ENCODE results near the gene ABHD17A. TPM values are rescaled to one million over a fixed set of nuclear protein-coding genes. Genes with fewer than 3 reads are reported as not detected.
A peak's percentile ranks its signal among the peaks of the same experiment; 100 is the strongest.

ABHD17A gene
- total and polyA plus RNA-seq, 2 donors (not counting 1 experiment from before 2014, with no cell fraction given): 23.0 to 74.5 TPM

GRCh38 chr19:1863638-1864479 is 21.4 kb downstream of the ABHD17A start:
- TF ChIP-seq EZH2 (IDR thresholded peaks at IDR 0.05; ENCODE audit: low read length, missing control alignments): no peak
- no peak for TF ChIP-seq CTCF (conservative IDR thresholded peaks at IDR 0.05 in 1 of 2, IDR thresholded peaks at IDR 0.05 in 1 of 2; ENCODE audit: low read depth in 1 of 2, low read length in 2 of 2)

GRCh38 chr19:1863328-1863637 is 22.0 kb downstream of the ABHD17A start, which contains the start of gene KLF16:
Gene KLF16 (minus strand): TSS chr19:1863579. CDS start chr19:1863497, 82 bp downstream.
- H3K9me3 ChIP-seq (ENCODE audit: control insufficient read depth, insufficient read depth, low read depth, low read length): no peaks in the 10 kb centered on the region
- DNase-seq (ENCODE audit: low read depth in 2 of 2): no peak
- peak within 1 kb of the TSS; percentile 35 for H2AFZ ChIP-seq (ENCODE audit: low read length)
- H3K4me3 ChIP-seq (replicated peaks in 1 of 4; ENCODE audit: control extremely low read depth in 1 of 4, insufficient read depth in 1 of 4, low read depth in 3 of 4, low read length in 4 of 4): peak within 1 kb of the TSS; percentile 67 to 92 (median 84)
- TF ChIP-seq EZH2 (IDR thresholded peaks at IDR 0.05; ENCODE audit: low read length, missing control alignments) (no peak), CTCF (conservative IDR thresholded peaks at IDR 0.05 in 1 of 2, IDR thresholded peaks at IDR 0.05 in 1 of 2; ENCODE audit: low read depth in 1 of 2, low read length in 2 of 2) (no peak)
- no peaks in the 10 kb centered on the region for H4K20me1 ChIP-seq (ENCODE audit: control insufficient read depth, extremely low read depth, insufficient read depth, low read length)
- peaks cover 21% of the 10 kb centered on the region for H3K4me1 ChIP-seq (ENCODE audit: control insufficient read depth, extremely low read depth, insufficient read depth, low read length)
- H3K27ac ChIP-seq (ENCODE audit: insufficient read depth, low read length): peak within 1 kb of the TSS; percentile 91
- H3K9ac ChIP-seq (ENCODE audit: insufficient read depth, low read length): peak within 1 kb of the TSS; percentile 82
- peak within 1 kb of the TSS; percentile 84 for H3K4me2 ChIP-seq (ENCODE audit: extremely low read depth, insufficient read depth, low read length)
- H3K36me3 ChIP-seq (ENCODE audit: control insufficient read depth, insufficient read depth, low read length): no peaks in the 10 kb centered on the region
- H3K27me3 ChIP-seq (ENCODE audit: control insufficient read depth, insufficient read depth, low read length): no peaks in the 10 kb centered on the region
- peaks cover 45% of the 10 kb centered on the region for H3K79me2 ChIP-seq (ENCODE audit: control insufficient read depth, insufficient read depth, low read length)

More at GRCh38 chr19:1863638-1864479, 21.4 kb downstream of the ABHD17A start:
- Histone ChIP-seq H3K36me3 (ENCODE audit: control insufficient read depth, insufficient read depth, low read length) (no peaks in the 10 kb centered on the region), H3K4me2 (ENCODE audit: extremely low read depth, insufficient read depth, low read length) (peak overlapping the region; percentile 82), H2AFZ (ENCODE audit: low read length) (peak overlapping the region; percentile 35), H3K9ac (ENCODE audit: insufficient read depth, low read length) (peak overlapping the region; percentile 81), H3K27ac (ENCODE audit: insufficient read depth, low read length) (peak overlapping the region; percentile 91), H3K27me3 (ENCODE audit: control insufficient read depth, insufficient read depth, low read length) (no peaks in the 10 kb centered on the region), H4K20me1 (ENCODE audit: control insufficient read depth, extremely low read depth, insufficient read depth, low read length) (no peaks in the 10 kb centered on the region), H3K9me3 (ENCODE audit: control insufficient read depth, insufficient read depth, low read depth, low read length) (no peaks in the 10 kb centered on the region), H3K4me1 (ENCODE audit: control insufficient read depth, extremely low read depth, insufficient read depth, low read length) (peaks cover 21% of the 10 kb centered on the region), H3K4me3 (replicated peaks in 1 of 4; ENCODE audit: control extremely low read depth in 1 of 4, insufficient read depth in 1 of 4, low read depth in 3 of 4, low read length in 4 of 4) (peak overlapping the region; percentile 59 to 73 (median 66)), H3K79me2 (ENCODE audit: control insufficient read depth, insufficient read depth, low read length) (peaks cover 39% of the 10 kb centered on the region)
- peak; percentile 88 to 92 for DNase-seq (ENCODE audit: low read depth in 2 of 2)

- Histone ChIP-seq H3K4me3 (replicated peaks in 1 of 4; ENCODE audit: control extremely low read depth in 1 of 4, insufficient read depth in 1 of 4, low read depth in 3 of 4, low read length in 4 of 4) (peak overlapping the region; percentile 67 to 92 (median 84)), H3K9ac (ENCODE audit: insufficient read depth, low read length) (peak overlapping the region; percentile 82), H3K27me3 (ENCODE audit: control insufficient read depth, insufficient read depth, low read length) (no peaks in the 10 kb centered on the region), H3K4me2 (ENCODE audit: extremely low read depth, insufficient read depth, low read length) (peak overlapping the region; percentile 61), H3K36me3 (ENCODE audit: control insufficient read depth, insufficient read depth, low read length) (no peaks in the 10 kb centered on the region), H3K9me3 (ENCODE audit: control insufficient read depth, insufficient read depth, low read depth, low read length) (no peaks in the 10 kb centered on the region), H4K20me1 (ENCODE audit: control insufficient read depth, extremely low read depth, insufficient read depth, low read length) (no peaks in the 10 kb centered on the region), H2AFZ (ENCODE audit: low read length) (no peak overlapping the region), H3K27ac (ENCODE audit: insufficient read depth, low read length) (peak overlapping the region; percentile 59), H3K79me2 (ENCODE audit: control insufficient read depth, insufficient read depth, low read length) (peaks cover 51% of the 10 kb centered on the region), H3K4me1 (ENCODE audit: control insufficient read depth, extremely low read depth, insufficient read depth, low read length) (peaks cover 24% of the 10 kb centered on the region)
- no peak for DNase-seq (ENCODE audit: low read depth in 2 of 2)
- TF ChIP-seq CTCF (conservative IDR thresholded peaks at IDR 0.05 in 1 of 2, IDR thresholded peaks at IDR 0.05 in 1 of 2; ENCODE audit: low read depth in 1 of 2, low read length in 2 of 2) (no peak), EZH2 (IDR thresholded peaks at IDR 0.05; ENCODE audit: low read length, missing control alignments) (no peak)
Measured at GRCh38 chr19:1862424-1863327, 22.6 kb downstream of the ABHD17A start.
